Stimulated activated CD8-positive, alpha-beta memory T cell treated with anti-CD3 and anti-CD28 coated beads, Interleukin-4, amount 100 ng/mL, for 24 hours (primary cell): ENCODE measurements around the gene CACNA2D4.

Experiments used
- DNase-seq: peaks from one replicate; pipeline ENCODE4 v3.0.0-alpha.2; 2020; ENCODE audit warnings: low read depth

CACNA2D4 gene

DNA sequence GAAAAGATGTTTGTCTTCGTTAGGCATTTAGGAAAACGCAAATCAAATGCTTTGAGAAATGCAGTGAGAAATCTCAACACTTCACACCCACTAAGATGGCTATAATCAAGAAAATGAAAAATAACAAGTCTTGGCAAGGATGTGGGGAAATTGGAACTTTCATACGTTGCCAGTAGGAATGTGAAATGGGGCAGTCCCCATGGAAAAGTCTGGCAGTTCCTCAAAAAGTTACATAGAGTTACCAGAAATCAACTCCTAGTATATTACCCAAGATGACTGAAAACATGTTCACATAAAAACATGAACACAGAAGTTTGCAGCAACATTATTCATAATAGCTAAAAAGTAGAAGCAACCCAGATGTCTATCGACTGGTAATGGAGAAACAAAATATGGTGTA, 139.5 kb downstream of the CACNA2D4 start:
- DNase-seq: no peak

DNA sequence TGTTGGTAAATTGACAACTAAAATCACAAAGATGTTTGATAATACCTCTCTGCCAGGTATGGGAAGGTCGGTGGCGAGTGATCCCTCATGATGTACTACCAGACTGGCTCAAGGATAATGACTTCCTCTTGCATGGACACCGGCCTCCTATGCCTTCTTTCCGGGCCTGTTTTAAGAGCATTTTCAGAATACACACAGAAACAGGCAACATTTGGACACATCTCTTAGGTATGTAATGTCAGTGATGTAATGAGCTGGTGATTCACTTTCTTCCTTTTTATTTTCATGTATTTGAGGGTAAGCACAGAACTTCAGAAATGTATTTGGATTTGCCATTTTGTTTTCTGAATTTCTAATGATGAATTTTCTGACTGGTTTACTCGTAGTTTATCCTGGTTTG, 140.7 kb downstream of the CACNA2D4 start:
- DNase-seq: no peak

DNA sequence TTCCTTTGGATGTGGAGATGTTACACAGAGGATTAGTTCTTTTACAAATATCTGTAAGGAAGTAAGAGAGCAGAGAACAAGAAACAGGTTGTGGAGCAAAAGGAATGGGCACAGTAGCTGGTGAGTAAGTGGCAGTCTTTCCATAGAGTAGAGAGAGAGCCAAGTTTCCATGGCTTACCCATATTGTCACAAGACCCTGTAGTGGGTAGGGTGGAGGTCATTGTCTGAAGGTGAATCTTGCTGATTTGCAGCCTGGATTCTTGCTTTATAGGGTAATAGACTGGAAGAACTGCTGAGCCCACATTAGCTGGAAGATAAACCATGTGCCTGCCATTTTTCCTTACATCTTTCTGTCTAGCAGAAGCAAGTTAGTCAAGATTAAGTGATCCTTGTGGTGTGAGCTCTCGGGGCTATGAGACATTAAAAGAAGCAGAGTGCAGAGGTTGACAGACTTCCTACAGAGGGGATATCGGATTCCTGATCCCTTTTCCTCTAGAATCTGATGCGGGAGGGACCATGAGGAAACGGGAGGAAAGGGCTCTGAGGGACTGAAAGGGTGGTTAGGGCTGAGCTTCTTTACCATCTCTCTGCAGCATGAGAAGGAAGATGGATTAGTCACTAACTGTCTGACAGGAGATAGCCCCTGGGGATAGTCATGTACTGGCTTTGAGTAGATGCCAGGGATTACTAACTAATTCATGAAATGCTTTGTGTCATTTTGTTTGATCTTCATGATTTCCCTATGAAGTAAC, 142.1 kb downstream of the CACNA2D4 start:
- no peak for DNase-seq

DNA sequence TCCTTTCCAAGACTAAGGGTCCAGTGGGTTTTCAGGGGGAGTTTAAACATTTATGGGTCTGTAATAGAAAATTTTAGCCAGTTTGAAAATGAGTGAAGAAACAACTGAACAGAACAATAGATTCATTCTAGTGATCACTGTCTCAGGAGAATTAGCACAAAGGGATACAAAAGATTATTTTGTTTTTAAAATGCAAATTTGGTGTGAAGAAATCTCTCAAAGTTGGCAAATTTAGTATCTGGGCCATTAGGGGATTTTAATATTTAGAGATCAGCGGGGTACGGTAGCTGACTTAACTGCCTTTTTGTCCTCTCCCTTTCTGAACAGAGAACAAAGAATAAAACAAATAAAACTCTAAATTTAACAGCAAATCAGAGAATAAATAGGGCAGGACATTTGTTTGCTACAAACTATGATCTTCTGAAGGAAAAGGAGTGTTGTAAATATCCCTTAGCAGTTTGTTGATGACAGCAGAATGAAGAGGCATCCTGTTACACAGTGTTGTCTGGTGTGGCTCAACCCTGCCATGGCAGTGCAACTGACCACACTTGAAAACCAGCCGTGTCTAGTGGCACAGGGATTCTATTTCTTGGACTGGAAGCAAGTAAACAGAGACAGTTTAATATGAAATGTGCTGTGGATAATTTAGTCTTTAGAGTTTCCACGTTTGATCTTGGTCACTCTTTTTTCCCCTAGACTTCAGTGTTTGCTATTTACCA, 144.4 kb downstream of the CACNA2D4 start:
- DNase-seq: no peak

DNA sequence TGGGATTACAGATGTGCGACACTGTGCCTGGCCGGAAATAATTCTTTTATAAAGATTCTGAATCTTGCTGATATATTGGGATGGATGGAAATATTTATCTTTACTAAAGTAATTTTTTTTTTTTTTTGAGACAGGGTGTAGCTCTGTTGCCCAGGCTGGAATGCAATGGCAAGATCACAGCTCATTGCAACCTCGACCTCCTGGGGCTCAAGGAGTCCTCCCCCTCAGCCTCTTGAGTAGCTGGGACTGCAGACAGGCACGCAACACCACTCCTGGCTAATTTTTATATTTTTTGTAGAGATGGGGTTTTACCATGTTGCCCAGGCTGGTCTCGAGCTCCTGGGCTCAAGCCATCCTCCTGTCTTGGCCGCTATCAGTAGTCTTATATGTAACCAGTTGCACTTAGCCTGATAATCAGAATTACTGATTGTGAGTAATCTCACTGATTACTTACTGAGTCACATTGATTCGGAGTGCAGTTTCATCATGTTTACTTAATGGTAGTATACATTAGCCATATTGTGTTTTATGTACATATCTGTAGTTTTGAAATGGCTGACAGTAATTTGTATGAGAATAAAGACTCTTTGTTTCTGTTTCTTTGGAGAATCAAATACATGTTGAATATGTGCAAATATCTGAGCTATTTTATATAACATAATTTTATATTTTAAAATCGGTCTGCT, 148.5 kb downstream of the CACNA2D4 start:
- DNase-seq: no peak

DNA sequence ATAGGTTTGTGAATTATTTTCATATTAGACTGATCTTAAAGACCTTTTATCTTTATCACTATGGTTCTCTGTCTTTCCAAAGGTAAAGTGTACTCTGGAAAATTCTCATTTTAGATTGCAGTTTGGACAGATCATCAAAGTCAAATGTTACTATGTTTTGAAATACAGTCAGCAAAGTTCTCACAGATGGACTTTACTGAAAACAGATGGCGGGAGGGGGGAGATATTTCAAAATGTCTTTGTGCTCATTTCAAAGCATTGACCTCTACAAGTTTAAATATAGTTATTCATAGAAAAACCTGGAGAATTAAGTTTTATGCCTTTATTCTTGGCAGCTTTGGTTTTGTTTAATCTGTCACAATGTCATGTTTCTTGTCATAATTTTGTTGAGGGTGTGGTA, 149.8 kb downstream of the CACNA2D4 start:
- no peak for DNase-seq

DNA sequence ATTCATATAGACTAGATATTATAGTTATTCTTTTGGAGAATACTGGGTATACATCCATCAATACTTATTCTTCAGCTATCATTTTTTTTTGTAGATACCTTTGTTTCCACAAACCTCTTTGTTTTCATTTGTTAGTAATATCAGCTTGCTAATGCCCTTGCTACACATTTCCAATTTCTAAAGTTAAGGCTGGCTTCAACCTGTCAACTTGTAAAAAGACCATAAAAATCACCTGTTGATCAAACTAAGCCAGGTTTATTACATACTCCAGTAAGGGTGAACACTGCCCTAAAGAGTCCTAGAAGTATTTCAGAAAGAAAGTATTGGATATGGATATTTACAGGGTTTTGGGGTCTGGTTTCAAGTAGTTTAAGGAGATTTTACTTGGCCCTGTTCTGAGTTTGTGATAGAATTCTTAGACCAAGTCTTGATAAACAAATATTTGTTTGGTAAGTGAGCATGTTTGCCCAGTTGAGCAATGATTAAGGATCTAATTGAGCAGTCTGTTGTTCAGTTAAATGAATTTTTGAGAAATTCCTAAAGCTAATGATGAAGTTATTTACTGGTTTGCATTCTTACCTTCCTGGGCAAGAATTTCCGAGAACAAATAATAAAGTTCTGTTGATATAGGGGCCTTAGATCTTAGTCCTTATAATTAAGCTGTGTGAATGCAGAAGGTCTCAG, 150.9 kb downstream of the CACNA2D4 start:
- DNase-seq: no peak

DNA sequence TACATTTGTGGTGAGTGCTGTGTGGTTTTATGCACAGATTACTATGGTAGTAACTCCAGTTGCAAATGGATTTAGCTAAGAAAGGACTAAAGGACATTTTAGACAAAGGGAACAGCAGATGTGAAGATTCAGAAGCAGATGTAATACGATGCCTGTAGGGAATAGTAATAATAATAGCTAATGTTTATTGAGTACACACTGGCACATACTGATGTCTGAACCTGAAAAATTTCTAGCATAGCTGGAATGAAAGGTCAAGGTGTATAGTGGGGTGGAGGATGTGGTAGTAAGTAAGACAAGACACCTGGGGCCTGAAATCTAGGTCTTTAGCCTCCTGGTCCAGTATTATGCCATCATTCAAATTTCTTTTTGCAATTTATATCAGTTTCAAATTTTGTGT, 152.3 kb downstream of the CACNA2D4 start:
- no peak for DNase-seq

DNA sequence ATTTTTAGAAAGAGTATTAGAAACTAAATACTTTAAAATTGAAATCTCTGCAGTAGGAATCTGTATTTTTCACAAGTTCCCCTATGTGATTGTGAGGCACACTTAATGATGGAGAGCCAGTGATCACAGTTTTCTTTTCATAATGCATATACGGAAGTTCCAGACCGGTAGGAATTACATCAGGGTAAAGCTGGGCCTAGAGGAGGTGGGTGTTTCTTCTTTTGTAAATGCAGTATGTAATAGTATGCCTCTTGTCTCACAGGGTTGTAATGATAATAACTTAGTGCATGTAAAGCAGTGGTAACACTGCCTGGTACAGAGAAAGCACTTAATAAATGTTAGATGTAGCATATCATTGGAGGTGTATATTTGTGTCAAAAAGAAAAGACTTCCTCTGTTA, 155.3 kb downstream of the CACNA2D4 start:
- no peak for DNase-seq

DNA sequence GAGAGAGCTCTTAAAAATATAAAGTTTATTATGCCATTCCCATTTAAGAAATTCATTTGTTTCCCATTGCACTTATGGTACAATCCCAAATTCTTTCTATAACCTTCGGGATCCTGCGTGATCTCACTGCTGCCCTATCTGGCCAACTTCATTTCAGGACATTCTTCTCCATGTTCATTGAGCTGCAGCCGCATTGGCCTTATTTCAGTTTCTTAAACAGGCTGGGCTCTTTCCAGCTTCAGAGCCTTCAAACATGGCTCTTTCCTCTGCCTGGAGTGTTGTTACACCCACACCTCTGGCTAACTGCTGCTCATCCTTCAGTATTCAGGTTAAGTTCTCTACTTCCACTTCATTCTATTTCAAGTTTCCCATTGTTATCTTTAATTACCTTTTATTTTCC, 156.6 kb downstream of the CACNA2D4 start:
- no peak for DNase-seq

DNA sequence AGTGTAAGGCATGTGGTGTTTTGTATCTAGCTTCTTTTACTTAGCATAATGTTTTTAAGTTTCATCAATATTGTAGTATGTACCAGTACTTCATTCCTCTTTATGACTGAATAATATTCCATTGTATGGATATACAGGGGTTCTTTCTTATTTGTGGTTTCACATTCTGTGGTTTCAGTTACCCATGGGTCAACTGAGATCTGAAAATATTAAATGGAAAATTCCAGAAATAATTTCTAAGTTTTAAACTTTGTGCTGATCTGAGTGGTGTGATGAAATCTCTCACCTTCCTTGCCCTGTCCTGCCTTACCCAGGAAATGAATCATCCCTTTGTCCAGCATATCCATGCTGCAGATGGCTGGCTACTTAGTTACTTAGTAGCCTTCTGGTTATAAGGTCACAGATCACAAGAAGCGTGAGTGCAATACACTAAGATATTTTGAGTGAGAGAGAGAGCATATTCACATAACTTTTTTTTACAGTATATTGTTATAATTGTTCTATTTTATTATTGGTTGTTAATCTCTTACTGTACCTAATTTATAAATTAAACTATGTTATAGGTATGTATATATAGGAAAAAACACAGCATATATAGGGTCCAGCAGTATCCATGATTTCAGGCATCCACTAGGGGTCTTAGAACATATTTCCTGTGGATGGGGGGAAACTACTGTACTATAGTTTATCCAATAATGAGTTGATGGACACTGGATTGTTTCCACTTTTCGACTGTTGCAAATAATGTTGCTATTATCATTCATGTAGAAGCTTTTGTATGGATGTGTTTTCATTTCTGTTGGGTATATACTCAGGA, 157.7 kb downstream of the CACNA2D4 start:
- no peak for DNase-seq

DNA sequence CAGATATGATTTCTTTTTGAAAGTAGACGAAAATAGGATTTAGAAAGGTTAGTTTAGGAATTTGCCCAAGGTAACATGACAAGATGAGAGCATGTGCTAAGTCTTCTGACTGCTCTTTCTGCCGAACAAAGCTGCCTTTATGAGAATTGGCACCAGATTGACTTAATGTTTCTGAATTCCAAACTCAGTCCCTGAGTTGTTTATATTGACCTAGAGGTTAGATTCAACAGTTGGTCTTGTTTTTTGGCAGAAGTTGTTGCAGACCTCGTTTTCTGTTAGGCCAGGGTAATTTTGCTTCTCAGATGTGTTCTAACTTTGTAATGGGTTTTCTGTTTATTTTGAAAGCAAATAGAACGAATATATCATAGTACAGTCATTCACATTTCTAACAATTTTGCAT, 159.6 kb downstream of the CACNA2D4 start:
- DNase-seq: no peak

DNA sequence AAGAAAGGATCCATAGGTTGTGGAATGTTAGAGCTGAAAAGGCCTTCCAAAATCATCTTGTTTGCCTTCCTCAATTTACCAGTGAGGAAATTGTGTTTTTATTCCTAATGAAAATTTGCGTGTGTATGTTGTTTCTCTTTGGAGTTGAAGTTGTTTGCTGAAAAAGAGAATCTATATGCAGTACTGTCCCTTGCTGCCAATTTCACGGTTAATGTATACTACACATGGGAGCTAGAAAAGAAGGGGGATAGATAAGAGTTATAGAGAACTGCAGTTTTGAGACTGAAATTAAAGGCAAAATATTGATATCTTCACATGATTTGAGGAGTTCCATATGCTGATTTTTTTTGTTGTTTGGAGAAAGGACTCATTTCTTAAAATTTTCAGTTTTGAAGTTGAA, 160.1 kb downstream of the CACNA2D4 start:
- no peak for DNase-seq

DNA sequence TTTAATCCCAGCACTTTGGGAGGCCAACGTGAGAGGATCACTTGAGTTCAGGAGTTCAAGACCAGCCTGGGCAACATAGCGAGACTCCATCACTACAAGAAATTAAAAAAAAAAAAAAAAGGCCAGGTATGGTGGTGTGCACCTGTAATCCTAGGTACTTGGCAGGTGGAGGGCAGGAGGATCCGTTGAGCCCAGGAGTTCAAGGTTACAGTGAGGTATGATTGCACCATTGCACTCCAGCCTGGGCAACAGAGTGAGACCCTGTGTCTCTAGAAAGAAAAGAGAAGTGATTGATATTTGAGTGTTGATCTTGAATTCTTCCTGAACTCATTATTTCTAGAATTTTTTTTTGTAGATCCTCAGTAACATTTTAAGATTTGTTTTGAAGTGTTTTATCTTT, 168.2 kb downstream of the CACNA2D4 start:
- DNase-seq: no peak

DNA sequence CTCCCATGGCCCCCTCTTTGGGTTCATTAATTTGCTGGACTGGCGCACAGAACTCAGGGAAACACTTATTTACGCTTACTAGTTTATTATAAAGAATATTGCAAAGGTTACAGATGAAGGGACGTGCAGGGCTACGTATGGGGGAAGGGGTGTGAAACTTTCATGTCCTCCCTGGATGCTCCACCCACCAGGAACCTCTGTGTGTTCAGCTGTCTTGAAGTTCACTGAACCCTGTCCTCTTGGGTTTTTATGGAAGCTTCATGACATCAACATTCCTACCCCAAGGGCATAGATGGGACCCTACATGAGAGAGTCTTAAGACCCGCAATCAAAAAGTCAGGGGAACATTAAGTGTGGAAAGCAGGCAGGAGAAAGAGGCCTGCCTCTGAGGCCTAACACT, 169.4 kb downstream of the CACNA2D4 start:
- DNase-seq: no peak

DNA sequence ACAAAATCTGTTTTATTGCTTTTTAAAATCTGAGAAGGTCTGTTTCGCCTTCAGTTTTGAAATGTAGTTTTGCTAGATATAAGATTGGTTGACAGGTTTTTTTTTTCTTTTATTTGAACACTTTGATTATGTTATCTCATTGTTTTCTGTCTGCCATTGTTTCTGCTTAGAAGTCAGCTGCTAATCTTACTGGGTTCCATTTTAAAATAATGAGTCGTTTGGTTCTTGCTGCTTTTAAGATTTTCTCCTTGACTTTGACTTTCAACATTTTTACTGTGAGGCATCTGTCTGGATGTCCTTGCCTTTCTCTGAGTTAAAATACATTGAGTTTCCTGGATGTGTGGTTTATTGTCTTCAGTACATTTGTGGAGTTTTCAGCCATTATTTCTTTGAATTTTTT, 170.8 kb downstream of the CACNA2D4 start:
- DNase-seq: no peak

DNA sequence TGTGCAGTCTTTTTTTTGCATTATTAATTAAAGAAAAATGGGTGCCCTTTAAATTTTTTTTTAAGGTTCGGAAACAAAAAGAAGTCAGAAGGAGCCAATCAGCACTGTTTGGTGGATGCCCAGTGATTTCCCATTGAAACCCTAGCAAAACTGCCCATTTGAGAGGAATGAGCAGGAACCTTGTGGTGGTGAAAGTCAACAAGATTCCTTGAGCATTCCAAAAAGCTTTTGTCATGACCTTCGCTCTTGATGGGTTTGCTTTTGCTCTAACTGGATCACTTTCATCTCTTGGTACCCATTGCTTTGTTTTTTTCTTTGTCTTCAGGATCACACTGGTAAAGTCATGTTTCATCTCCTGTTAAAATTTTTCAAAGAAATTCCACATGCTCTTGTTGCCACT, 173.5 kb downstream of the CACNA2D4 start:
- DNase-seq: no peak
